Measurements from ENCODE around the gene COMTD1.
A peak's percentile ranks its signal among the peaks of the same experiment; 100 is the strongest.

COMTD1 gene

GRCh38 chr10:75235375-75236177 is at the start of gene COMTD1:
COMTD1 (minus strand) TSS chr10:75235957; CDS start chr10:75235928, 29 bp downstream.
- peak; percentile 81 to 93 (median 86) for DNase-seq (ENCODE audit: low read depth in 3 of 3, low spot score in 1 of 3)

- no peak for DNase-seq (ENCODE audit: low read depth in 3 of 3, low spot score in 1 of 3)
Measured at GRCh38 chr10:75283671-75284470, 48.1 kb upstream of the COMTD1 start.

GRCh38 chr10:75283078-75283670 is 47.4 kb upstream of the COMTD1 start:
- DNase-seq (ENCODE audit: low read depth in 3 of 3, low spot score in 1 of 3), result no peak

- DNase-seq (ENCODE audit: low read depth in 3 of 3, low spot score in 1 of 3), result no peak
Measured at GRCh38 chr10:75281974-75282373, 46.2 kb upstream of the COMTD1 start.

- no peak for DNase-seq (ENCODE audit: low read depth in 3 of 3, low spot score in 1 of 3)
Measured at GRCh38 chr10:75280236-75280635, 44.5 kb upstream of the COMTD1 start.

GRCh38 chr10:75276069-75276872 is 40.5 kb upstream of the COMTD1 start:
- no peak for DNase-seq (ENCODE audit: low read depth in 3 of 3, low spot score in 1 of 3)

GRCh38 chr10:75272896-75273295 is 37.1 kb upstream of the COMTD1 start:
- no peak for DNase-seq (ENCODE audit: low read depth in 3 of 3, low spot score in 1 of 3)

GRCh38 chr10:75272094-75272493 is 36.3 kb upstream of the COMTD1 start:
- no peak for DNase-seq (ENCODE audit: low read depth in 3 of 3, low spot score in 1 of 3)

GRCh38 chr10:75269605-75270004 is 33.8 kb upstream of the COMTD1 start:
- DNase-seq (ENCODE audit: low read depth in 3 of 3, low spot score in 1 of 3), result no peak

GRCh38 chr10:75266945-75267344 is 31.2 kb upstream of the COMTD1 start:
- no peak for DNase-seq (ENCODE audit: low read depth in 3 of 3, low spot score in 1 of 3)

GRCh38 chr10:75265856-75266255 is 30.1 kb upstream of the COMTD1 start:
- no peak for DNase-seq (ENCODE audit: low read depth in 3 of 3, low spot score in 1 of 3)

- DNase-seq (ENCODE audit: low read depth in 3 of 3, low spot score in 1 of 3), result no peak
Measured at GRCh38 chr10:75263806-75264205, 28.0 kb upstream of the COMTD1 start.

GRCh38 chr10:75261813-75262705 is 26.3 kb upstream of the COMTD1 start:
- DNase-seq (ENCODE audit: low read depth in 3 of 3, low spot score in 1 of 3), result no peak

- no peak for DNase-seq (ENCODE audit: low read depth in 3 of 3, low spot score in 1 of 3)
Measured at GRCh38 chr10:75260990-75261389, 25.2 kb upstream of the COMTD1 start.

GRCh38 chr10:75254739-75255138 is 19.0 kb upstream of the COMTD1 start:
- DNase-seq (ENCODE audit: low read depth in 3 of 3, low spot score in 1 of 3), result no peak

- no peak for DNase-seq (ENCODE audit: low read depth in 3 of 3, low spot score in 1 of 3)
Measured at GRCh38 chr10:75253281-75254220, 17.8 kb upstream of the COMTD1 start.

- DNase-seq (ENCODE audit: low read depth in 3 of 3, low spot score in 1 of 3), result no peak
Measured at GRCh38 chr10:75250934-75251333, 15.2 kb upstream of the COMTD1 start.

- DNase-seq (ENCODE audit: low read depth in 3 of 3, low spot score in 1 of 3), result no peak
Measured at GRCh38 chr10:75247797-75248196, 12.0 kb upstream of the COMTD1 start.

GRCh38 chr10:75246506-75246905 is 10.7 kb upstream of the COMTD1 start:
- no peak for DNase-seq (ENCODE audit: low read depth in 3 of 3, low spot score in 1 of 3)
